Inflammatory macrophage treated with lipopolysaccharide for 1 hour (primary cell): ENCODE measurements around the gene C4orf51.
"Not testable (repeated sequence)": the region's sequence is repeated elsewhere in the genome, so short reads cannot be mapped to it uniquely, and the experiment has no call there.

Source experiments
- DNase-seq, 2 donors: peaks; one replicate each; pipeline ENCODE4 v3.0.0-alpha.2; 2020 to 2022

Gene C4orf51

GRCh38 chr4:145679991-145680455, at the start of gene C4orf51:
Gene C4orf51, plus strand, starts transcription at chr4:145680146. Its CDS starts 58 bp downstream, at chr4:145680204.
- no peak for DNase-seq

GRCh38 chr4:145635117-145635516, 44.8 kb upstream of the C4orf51 start:
- DNase-seq: no peak

- no peak for DNase-seq
Measured at GRCh38 chr4:145635630-145636029, 44.3 kb upstream of the C4orf51 start.

- no peak for DNase-seq
Measured at GRCh38 chr4:145639186-145639698, 40.7 kb upstream of the C4orf51 start.

GRCh38 chr4:145640236-145640635, 39.7 kb upstream of the C4orf51 start:
- not testable (repeated sequence) for DNase-seq

GRCh38 chr4:145643295-145643694, 36.7 kb upstream of the C4orf51 start:
- no peak for DNase-seq

GRCh38 chr4:145644699-145645098, 35.2 kb upstream of the C4orf51 start:
- DNase-seq: no peak

- no peak for DNase-seq
Measured at GRCh38 chr4:145656156-145656555, 23.8 kb upstream of the C4orf51 start.

- no peak for DNase-seq
Measured at GRCh38 chr4:145660064-145660463, 19.9 kb upstream of the C4orf51 start.

- DNase-seq: peak; percentile 48 to 75
Measured at GRCh38 chr4:145663194-145663593, 16.8 kb upstream of the C4orf51 start.

- DNase-seq: peak in 1 of 2 donors; percentile 30
Measured at GRCh38 chr4:145665773-145666172, 14.2 kb upstream of the C4orf51 start.

GRCh38 chr4:145670422-145670821, 9.5 kb upstream of the C4orf51 start:
- DNase-seq: no peak

- no peak for DNase-seq
Measured at GRCh38 chr4:145679520-145679919, 426 bp upstream of the C4orf51 start.

GRCh38 chr4:145680902-145681301, 956 bp downstream of the C4orf51 start:
- DNase-seq: no peak

GRCh38 chr4:145681518-145681917, 1.6 kb downstream of the C4orf51 start:
- no peak for DNase-seq

GRCh38 chr4:145681956-145682355, 2.0 kb downstream of the C4orf51 start:
- DNase-seq: no peak

- DNase-seq: no peak
Measured at GRCh38 chr4:145686991-145687390, 7.0 kb downstream of the C4orf51 start.

GRCh38 chr4:145690610-145691009, 10.7 kb downstream of the C4orf51 start:
- no peak for DNase-seq

- not testable (repeated sequence) for DNase-seq
Measured at GRCh38 chr4:145691416-145691815, 11.5 kb downstream of the C4orf51 start.

GRCh38 chr4:145694929-145695328, 15.0 kb downstream of the C4orf51 start:
- DNase-seq: no peak

- DNase-seq: no peak
Measured at GRCh38 chr4:145697332-145697731, 17.4 kb downstream of the C4orf51 start.

- DNase-seq: no peak
Measured at GRCh38 chr4:145698507-145698906, 18.6 kb downstream of the C4orf51 start.

- no peak for DNase-seq
Measured at GRCh38 chr4:145703850-145704497, 24.0 kb downstream of the C4orf51 start.

GRCh38 chr4:145709336-145709735, 29.4 kb downstream of the C4orf51 start:
- DNase-seq: no peak

- no peak for DNase-seq
Measured at GRCh38 chr4:145709843-145710242, 29.9 kb downstream of the C4orf51 start.
